HL-60 (cell line): ENCODE measurements around the gene PACS1.

Experiments
- CTCF ChIP-seq: IDR thresholded peaks from one replicate; pipeline ENCODE4 v1.5.1; 2011; ENCODE audit warnings: low read length, control low read depth, inconsistent platforms; ENCODE audit not compliant: insufficient read depth
- GABPA ChIP-seq: IDR thresholded peaks from 2 replicates; pipeline ENCODE4 v1.6.1; 2012; ENCODE audit warnings: low read depth
- POLR2AphosphoS5 ChIP-seq: IDR thresholded peaks from 2 replicates; pipeline ENCODE4 v1.6.1; 2012; ENCODE audit warnings: low read depth
- REST ChIP-seq: IDR thresholded peaks from 2 replicates; pipeline ENCODE4 v1.6.1; 2012; ENCODE audit warnings: low read depth; ENCODE audit not compliant: insufficient replicate concordance

GRCh38 chr11:66274219-66274618 is 204.1 kb downstream of the PACS1 start:
- no peak for TF ChIP-seq CTCF
- TF ChIP-seq REST, result no peak
- TF ChIP-seq POLR2AphosphoS5, result no peak
- no peak for TF ChIP-seq GABPA
